Measurements from ENCODE around the gene NARS2. TPM values are rescaled to one million over a fixed set of nuclear protein-coding genes. Genes with fewer than 3 reads are reported as not detected.
A peak's percentile ranks its signal among the peaks of the same experiment; 100 is the strongest.

Gene NARS2
- total RNA-seq (2011; cell fraction: chromatin; rRNA removed; ENCODE audit: low replicate concordance), result 27.2 and 76.5 TPM in 2 replicates
- total RNA-seq (2011; cell fraction: nucleolus; rRNA removed), result 17.4 and 19.5 TPM in 2 replicates
- total RNA-seq (2011; cell fraction: nucleoplasm; rRNA removed), result 23.3 and 30.9 TPM in 2 replicates
- total RNA-seq (2014; rRNA removed) (25.5 and 28.6 TPM in 2 replicates), total RNA-seq (2014; rRNA removed; fragmentation: Illumina TruSeq; extraction: Trizol) (43.5 and 44.8 TPM in 2 replicates), total RNA-seq (2015; rRNA removed; fragmentation: Illumina TruSeq; extraction: Trizol) (37.0 and 41.3 TPM in 2 replicates), total RNA-seq (2021) (29.3 and 31.0 TPM in 2 replicates), polyA plus RNA-seq (2011; rRNA removed) (33.3 and 48.0 TPM in 2 replicates), polyA plus RNA-seq (2014; fragmentation: Illumina TruSeq; extraction: Trizol) (28.7 and 29.8 TPM in 2 replicates), polyA plus RNA-seq (2014; fragmentation: Nextera tagmentation; extraction: Ambion mirVana) (10 to 100 TPM; 34.2 to 34.9 TPM), polyA plus RNA-seq (2014; rRNA removed) (26.8 and 31.5 TPM in 2 replicates), polyA minus RNA-seq (2011; rRNA and poly(A)+ RNA removed) (38.3 and 43.9 TPM in 2 replicates), Bru-seq, nascent RNA (percentile 76 among the genes with signal in this experiment), BruChase-seq, experiment 1, labeled RNA remaining after a 2-hour chase (percentile 74 among the genes with signal in this experiment), BruChase-seq, experiment 2, labeled RNA remaining after a 6-hour chase (percentile 71 among the genes with signal in this experiment)
- 9.0 and 18.4 TPM in 2 replicates for polyA plus RNA-seq (2011; cell fraction: cytosol; rRNA removed)
- polyA plus RNA-seq (2011; cell fraction: nucleus; rRNA removed), result 13.4 and 23.2 TPM in 2 replicates
- 21.9 and 31.1 TPM in 2 replicates for polyA plus RNA-seq (2012)
- polyA minus RNA-seq (2011; cell fraction: cytosol; rRNA and poly(A)+ RNA removed), result 14.5 and 14.7 TPM in 2 replicates
- 28.5 and 42.0 TPM in 2 replicates for polyA minus RNA-seq (2011; cell fraction: nucleus; rRNA and poly(A)+ RNA removed)
- long read RNA-seq, experiment 1, transcript NARS2-201 (14 exons, 2,519 nt), result major isoform, 191 of 299 reads
- long read RNA-seq, experiment 1, partial matches to known transcripts, result 10 of 299 reads
- long read RNA-seq, experiment 1, other reads (novel, unspliced or antisense), result 98 of 299 reads
- long read RNA-seq, experiment 2, transcript NARS2-201 (14 exons, 2,519 nt), result major isoform, 6 of 17 reads
- long read RNA-seq, experiment 2, partial matches to known transcripts, result 4 of 17 reads
- long read RNA-seq, experiment 2, other reads (novel, unspliced or antisense), result 7 of 17 reads
- long read RNA-seq, experiment 3, transcript NARS2-201 (14 exons, 2,519 nt), result major isoform, 42 of 66 reads
- long read RNA-seq, experiment 3, partial matches to known transcripts, result 3 of 66 reads
- long read RNA-seq, experiment 3, other reads (novel, unspliced or antisense), result 21 of 66 reads

GRCh38 chr11:78574386-78575381, at the start of gene NARS2:
Gene NARS2 (minus strand): TSS chr11:78574864. CDS start chr11:78574488, 376 bp downstream.
- Histone ChIP-seq H4K20me1 (replicated peaks; ENCODE audit: control insufficient read depth, insufficient read depth, low read length) (no peaks in the 10 kb centered on the region), H3K4me1 (replicated peaks in 1 of 2; ENCODE audit: control insufficient read depth in 2 of 2, insufficient read depth in 2 of 2, low read length in 2 of 2) (peaks cover 6 to 12% of the 10 kb centered on the region in 2 experiments; a peak in 3 of 5 replicates), H3K79me2 (ENCODE audit: control insufficient read depth, insufficient read depth, low read length) (peaks cover 29% of the 10 kb centered on the region), H3K4me2 (ENCODE audit: insufficient read depth, low read length) (peak within 1 kb of the TSS; percentile 92), H2AFZ (ENCODE audit: low read depth, low read length) (peak within 1 kb of the TSS; percentile 99), H3K27ac (ENCODE audit: extremely low read depth, low read depth, low read length) (peak within 1 kb of the TSS; percentile 82), H3K9me3 (replicated peaks; ENCODE audit: control insufficient read depth, insufficient read depth, low read depth, low read length) (no peaks in the 10 kb centered on the region), H3K9ac (ENCODE audit: insufficient read depth in 1 of 2, low read depth in 2 of 2, low read length in 2 of 2) (peak within 1 kb of the TSS; percentile 80 to 95), H3K27me3 (ENCODE audit: control insufficient read depth in 2 of 2, insufficient read depth in 2 of 2, low read length in 2 of 2) (no peaks in the 10 kb centered on the region), H3K9me1 (ENCODE audit: control insufficient read depth, insufficient read depth, low read length) (no peaks in the 10 kb centered on the region), H3K36me3 (ENCODE audit: control insufficient read depth, insufficient read depth, low read length) (peaks cover 26% of the 10 kb centered on the region; the same call in 1 of the 3 replicates), H3K4me3 (peak within 1 kb of the TSS; percentile 75)
- peak; percentile 98 to 99 (median 98) for DNase-seq (ENCODE audit: extremely low read depth in 1 of 4, low spot score in 3 of 4)
- POLR2A ChIA-PET, result interaction anchor here (0.7 to 1.7 kb wide), 6 partner anchors 9 to 368 kb away, joined by 3 to 6 read pairs (median 4); no protein-coding TSS in a partner anchor
- CTCF ChIA-PET (ENCODE audit: low intra/inter-chr PET ratio), result no interaction called here
- intact Hi-C loops (cut with micrococcal nuclease) (no loop called here), in situ Hi-C loops (cut with MboI) (no loop called here)
- peak; percentile 97 for ATAC-seq
- WGBS (ENCODE audit: insufficient coverage, low coverage, missing lambda C conversion rate), result under 1% methylated on average over 53 of the region's 60 CpGs
- peak; percentile 96 for FAIRE-seq
- TSS peak; percentile 86 for BruUV-seq (replicated peaks)
- TF ChIP-seq NR2C1 (IDR thresholded peaks at IDR 0.05) (no peak), NR2C1 (tag; IDR thresholded peaks at IDR 0.05) (no peak), NR2C2 (CRISPR knock-in tag; IDR thresholded peaks at IDR 0.05) (no peak), NR2C2 (tag; IDR thresholded peaks at IDR 0.05) (no peak), RFX5 (IDR thresholded peaks at IDR 0.05; ENCODE audit: low read depth, low read length) (no peak; the same call in 1 of the 2 replicates), RAD51 (IDR thresholded peaks at IDR 0.05; ENCODE audit: borderline replicate concordance, low read depth) (no peak), SOX6 (IDR thresholded peaks at IDR 0.05) (no peak; the same call in 1 of the 2 replicates), ZNF354B (CRISPR knock-in tag; IDR thresholded peaks at IDR 0.05) (no peak), BRF1 (IDR thresholded peaks at IDR 0.05; ENCODE audit: borderline replicate concordance, extremely low read depth, insufficient read length) (no peak), PHF8 (IDR thresholded peaks at IDR 0.05; ENCODE audit: borderline replicate concordance, low read length) (peak; percentile 91; the same call in 1 of the 2 replicates), TBL1XR1 (IDR thresholded peaks at IDR 0.05; ENCODE audit: low read length in 2 of 2) (no peak), LEF1 (IDR thresholded peaks at IDR 0.05) (no peak), ZNF280A (IDR thresholded peaks at IDR 0.05; ENCODE audit: low read depth, partially characterized antibody) (no peak), TCF15 (CRISPR knock-in tag; IDR thresholded peaks at IDR 0.05) (no peak)

All from K562 (cell line).